Activated CD4-positive, alpha-beta T cell treated with anti-CD3 and anti-CD28 coated beads, Interleukin-2, amount 50 U/mL, for 16 hours (primary cell): Measurements from ENCODE around the gene DIO1.
"Not testable (repeated sequence)": the region's sequence is repeated elsewhere in the genome, so short reads cannot be mapped to it uniquely, and the experiment has no call there.

Source experiments
- DNase-seq: peaks from one replicate; pipeline ENCODE4 v3.0.0-alpha.2; 2020

Gene DIO1

GRCh38 chr1:53893999-53894636, at the start of gene DIO1:
Gene DIO1 (plus strand): TSS chr1:53894187. CDS start chr1:53894211, 24 bp downstream.
- DNase-seq: peak; percentile 9

- DNase-seq: no peak
Measured at GRCh38 chr1:53847980-53848379, 46.0 kb upstream of the DIO1 start.

- no peak for DNase-seq
Measured at GRCh38 chr1:53850082-53850673, 43.8 kb upstream of the DIO1 start.

GRCh38 chr1:53851571-53852285, 42.3 kb upstream of the DIO1 start:
- DNase-seq: no peak

GRCh38 chr1:53860967-53861411, 33.0 kb upstream of the DIO1 start:
- DNase-seq: peak; percentile 68

GRCh38 chr1:53862507-53862906, 31.5 kb upstream of the DIO1 start:
- no peak for DNase-seq

GRCh38 chr1:53868565-53868964, 25.4 kb upstream of the DIO1 start:
- no peak for DNase-seq

GRCh38 chr1:53869454-53870117, 24.4 kb upstream of the DIO1 start:
- no peak for DNase-seq

- no peak for DNase-seq
Measured at GRCh38 chr1:53871221-53871620, 22.8 kb upstream of the DIO1 start.

- no peak for DNase-seq
Measured at GRCh38 chr1:53871773-53872484, 22.1 kb upstream of the DIO1 start.

GRCh38 chr1:53875150-53875549, 18.8 kb upstream of the DIO1 start:
- not testable (repeated sequence) for DNase-seq

- DNase-seq: peak; percentile 54
Measured at GRCh38 chr1:53878492-53879105, 15.4 kb upstream of the DIO1 start.

- DNase-seq: not testable (repeated sequence)
Measured at GRCh38 chr1:53881853-53882252, 12.1 kb upstream of the DIO1 start.

GRCh38 chr1:53883600-53883999, 10.4 kb upstream of the DIO1 start:
- not testable (repeated sequence) for DNase-seq

GRCh38 chr1:53888681-53889080, 5.3 kb upstream of the DIO1 start:
- DNase-seq: no peak

- DNase-seq: peak; percentile 93
Measured at GRCh38 chr1:53889304-53890298, 4.4 kb upstream of the DIO1 start, which contains the start of gene YIPF1. Gene YIPF1 (minus strand): TSS chr1:53889797. CDS start chr1:53888937, 860 bp downstream.

- no peak for DNase-seq
Measured at GRCh38 chr1:53890522-53890941, 3.5 kb upstream of the DIO1 start.

- no peak for DNase-seq
Measured at GRCh38 chr1:53891018-53891417, 3.0 kb upstream of the DIO1 start.

GRCh38 chr1:53891678-53892077, 2.3 kb upstream of the DIO1 start:
- DNase-seq: no peak

- DNase-seq: no peak
Measured at GRCh38 chr1:53892911-53893310, 1.1 kb upstream of the DIO1 start.

- DNase-seq: no peak
Measured at GRCh38 chr1:53894644-53895043, 657 bp downstream of the DIO1 start.
